Vagina (tissue), 2 donors: Measurements from ENCODE around the gene CD9.

Source experiments
- CTCF ChIP-seq, 3 experiments: fragments of 450-650 bp in 2 of 3; fragments of 200-600 bp in 1 of 3; sonication (generic) in 1 of 3; IDR thresholded peaks; one replicate each; pipeline ENCODE4 v1.5.1; 2017 to 2019; ENCODE audit warnings: antibody characterized with exemption in 3 of 3, mild to moderate bottlenecking in 2 of 3, moderate library complexity in 2 of 3
- POLR2A ChIP-seq, 2 donors: fragments of 450-650 bp; IDR thresholded peaks; one replicate each; pipeline ENCODE4 v1.6.1; 2017; ENCODE audit warnings: antibody characterized with exemption in 2 of 2, mild to moderate bottlenecking in 2 of 2, moderate library complexity in 2 of 2
- POLR2AphosphoS5 ChIP-seq, 2 donors: sonication (generic); formaldehyde crosslinking; IDR thresholded peaks; one replicate each; pipeline ENCODE4 v1.9.0; 2017; ENCODE audit warnings: antibody characterized with exemption in 2 of 2, mild to moderate bottlenecking in 2 of 2, low read depth in 1 of 2; ENCODE audit not compliant: insufficient read depth in 1 of 2

GRCh38 chr12:6276956-6277620 is 76.9 kb downstream of the CD9 start:
- TF ChIP-seq POLR2AphosphoS5 (IDR thresholded peaks at IDR 0.05; ENCODE audit: insufficient read depth in 1 of 2, low read depth in 1 of 2), result peak in 1 of 2 donors; percentile 49
- TF ChIP-seq CTCF (IDR thresholded peaks at IDR 0.05), result no peak
- no peak for TF ChIP-seq POLR2A (IDR thresholded peaks at IDR 0.05)
